ENCODE measurements around the gene CPT1B. TPM values are rescaled to one million over a fixed set of nuclear protein-coding genes. Genes with fewer than 3 reads are reported as not detected.
A peak's percentile ranks its signal among the peaks of the same experiment; 100 is the strongest.

CPT1B gene
- total RNA-seq, 2 experiments from 2014 or later, result 77.4 to 80.9 TPM

DNA sequence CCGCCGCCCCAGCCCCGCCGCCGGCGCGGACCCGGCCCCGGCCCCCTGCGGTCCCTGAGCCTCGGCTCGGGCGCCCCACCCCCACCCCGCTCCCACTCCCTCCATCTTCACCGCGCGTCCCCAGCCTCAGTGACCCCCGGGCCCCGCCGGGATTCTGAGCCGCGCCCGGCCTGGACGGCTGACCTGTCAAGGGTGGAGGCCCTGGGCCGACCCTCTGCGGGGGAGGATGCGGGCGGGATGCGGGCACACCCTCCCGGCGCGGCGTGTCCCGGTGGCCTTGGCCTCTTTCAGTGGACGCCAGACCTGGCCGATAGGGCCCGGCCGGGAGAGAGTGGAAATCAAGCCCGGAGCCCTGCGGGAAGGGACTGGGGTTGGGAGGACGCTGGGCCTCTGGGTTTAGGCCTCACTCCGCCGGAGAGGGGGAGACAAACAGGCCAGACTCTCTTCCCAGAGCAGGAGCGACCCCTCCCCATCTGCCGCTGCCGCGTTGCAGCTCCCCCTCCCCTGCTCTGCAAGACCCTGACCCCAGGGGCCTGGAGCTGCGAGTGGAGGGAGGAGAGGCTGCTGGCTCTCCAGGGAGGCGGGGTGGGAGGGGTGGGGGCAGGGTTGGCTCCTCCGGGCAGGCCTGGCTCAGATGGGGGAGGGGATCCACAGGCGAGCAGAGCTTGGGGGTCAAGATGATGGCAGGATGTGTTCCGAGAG lies 22.9 kb upstream of the CPT1B start:
- Mint-ChIP-seq H3K9me3 (ENCODE audit: insufficient read depth) (no peaks in the 10 kb centered on the region), H3K4me3 (peak overlapping the region; percentile 59), H3K27me3 (ENCODE audit: low read depth) (peaks cover 39% of the 10 kb centered on the region), H3K27ac (no peak overlapping the region), H3K4me1 (ENCODE audit: low read depth) (peaks cover 12% of the 10 kb centered on the region), H3K36me3 (ENCODE audit: low read depth) (peaks cover 1% of the 10 kb centered on the region)
- ATAC-seq, result no peak
- POLR2A ChIA-PET, result interaction anchor here (0.8 to 0.9 kb wide), 3 partner anchors 19 to 76 kb away, joined by 3 to 4 read pairs (median 4); partner anchors contain the start of genes CHKB and SCO2
- DNase-seq, result no peak
- CTCF ChIA-PET, result no interaction called here

DNA sequence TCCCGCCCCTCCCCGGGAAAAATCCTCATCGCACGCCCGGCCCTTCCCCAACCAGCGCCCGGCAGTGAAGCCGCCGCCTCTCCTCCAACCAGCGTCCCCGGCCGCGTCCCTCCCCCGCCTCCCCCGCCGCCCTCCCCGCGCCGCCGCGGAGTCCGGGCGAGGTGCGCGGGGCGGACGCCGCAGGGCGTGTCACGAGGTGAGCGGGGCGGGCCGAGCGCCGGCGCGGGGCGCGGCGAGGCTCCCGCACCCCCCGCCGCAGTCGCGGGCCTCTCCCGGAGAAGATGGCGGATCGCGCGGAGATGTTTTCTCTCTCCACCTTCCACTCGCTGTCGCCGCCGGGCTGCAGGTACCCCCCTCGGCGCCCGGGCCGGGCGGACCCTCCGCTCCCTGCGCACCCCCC lies 22.3 kb upstream of the CPT1B start, which contains the start of gene MAPK8IP2:
TSS of gene MAPK8IP2 (plus strand) at position 256 of the 400 bp plus-strand sequence. CDS start at position 282, 26 bp downstream.
- H3K4me1 Mint-ChIP-seq (ENCODE audit: low read depth), result peaks cover 12% of the 10 kb centered on the region
- POLR2A ChIA-PET, result interaction anchor here (1.3 kb wide), 1 partner anchor 37 kb away, joined by 4 read pairs; the partner anchor contains the start of gene SYCE3
- H3K9me3 Mint-ChIP-seq (ENCODE audit: insufficient read depth), result no peaks in the 10 kb centered on the region
- peak within 1 kb of the TSS; percentile 59 for H3K4me3 Mint-ChIP-seq
- H3K27ac Mint-ChIP-seq, result no peak within 1 kb of the TSS
- ATAC-seq, result peak; percentile 50
- no peak for DNase-seq
- H3K27me3 Mint-ChIP-seq (ENCODE audit: low read depth), result peaks cover 38% of the 10 kb centered on the region
- CTCF ChIA-PET, result interaction anchor here (1.0 kb wide), 1 partner anchor 75 kb away, joined by 3 read pairs; the partner anchor contains the start of gene SCO2
- peaks cover 1% of the 10 kb centered on the region for H3K36me3 Mint-ChIP-seq (ENCODE audit: low read depth)

DNA sequence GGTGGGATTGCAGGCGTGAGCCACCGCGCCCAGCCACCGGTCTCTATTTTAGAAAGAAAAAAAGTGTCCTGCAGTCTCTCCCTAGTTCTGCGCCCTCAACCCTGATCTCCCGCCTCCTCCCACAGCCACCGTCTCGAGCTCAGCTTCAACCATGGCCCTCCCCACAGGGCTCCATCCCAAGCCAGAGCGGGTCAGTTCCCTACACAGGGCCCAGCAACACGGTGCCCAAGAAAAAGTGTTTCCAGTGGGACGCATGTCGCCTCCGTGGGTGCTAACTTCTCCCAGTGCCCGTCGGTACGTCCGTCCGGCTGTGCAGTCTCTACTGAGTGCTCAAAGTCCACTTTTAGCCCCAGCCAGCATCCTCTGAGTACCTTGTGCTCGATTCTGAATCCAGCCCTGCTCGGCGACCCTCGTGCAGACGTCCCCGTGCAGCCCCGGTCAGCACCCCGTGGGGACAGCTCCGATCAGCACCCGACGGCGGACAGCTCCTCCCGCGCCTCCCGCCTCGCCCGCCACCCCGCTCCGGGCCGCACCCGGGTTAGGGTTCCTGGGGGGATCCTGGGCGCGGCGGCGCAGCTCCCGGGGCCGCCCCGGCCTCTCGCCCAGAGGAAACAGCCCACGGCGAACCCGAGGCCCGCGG lies 21.7 kb upstream of the CPT1B start:
- Mint-ChIP-seq H3K27me3 (ENCODE audit: low read depth) (peaks cover 34% of the 10 kb centered on the region), H3K9me3 (ENCODE audit: insufficient read depth) (no peaks in the 10 kb centered on the region), H3K27ac (no peak overlapping the region), H3K4me3 (peak overlapping the region; percentile 53), H3K36me3 (ENCODE audit: low read depth) (peaks cover 1% of the 10 kb centered on the region), H3K4me1 (ENCODE audit: low read depth) (peaks cover 12% of the 10 kb centered on the region)
- peak; percentile 79 for DNase-seq
- CTCF ChIA-PET, result interaction anchor here (0.7 to 1.0 kb wide), 2 partner anchors 36 to 74 kb away, joined by 3 read pairs; partner anchors contain the start of gene SCO2
- POLR2A ChIA-PET, result interaction anchor here (1.3 kb wide), 1 partner anchor 37 kb away, joined by 4 read pairs; the partner anchor contains the start of gene SYCE3
- peak; percentile 88 for ATAC-seq

DNA sequence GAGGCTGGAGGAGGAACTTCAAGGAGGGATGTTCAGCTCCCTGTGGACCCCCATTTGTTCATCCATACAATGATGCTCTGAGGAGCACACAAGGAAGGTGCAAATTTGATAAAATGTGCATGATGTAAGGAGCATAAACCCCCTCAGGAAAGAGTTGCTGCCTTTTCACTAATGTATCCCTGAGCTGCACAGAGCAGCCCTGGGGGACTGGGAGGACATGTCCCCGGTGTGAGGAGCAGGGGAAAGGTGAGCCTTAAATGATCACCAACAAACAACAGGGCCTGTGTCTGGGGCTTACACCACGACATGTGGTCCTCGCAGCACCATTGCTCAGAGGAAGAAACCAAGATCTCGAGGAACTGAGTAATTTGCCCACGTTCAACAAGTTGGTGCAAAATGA lies 18.9 kb upstream of the CPT1B start:
- no peak overlapping the region for H3K27ac Mint-ChIP-seq
- DNase-seq (no peak), ATAC-seq (no peak)
- H3K9me3 Mint-ChIP-seq (ENCODE audit: insufficient read depth), result no peaks in the 10 kb centered on the region
- H3K27me3 Mint-ChIP-seq (ENCODE audit: low read depth), result peaks cover 18% of the 10 kb centered on the region
- peaks cover 1% of the 10 kb centered on the region for H3K36me3 Mint-ChIP-seq (ENCODE audit: low read depth)
- H3K4me3 Mint-ChIP-seq, result no peak overlapping the region
- POLR2A ChIA-PET, result no interaction called here
- peaks cover 10% of the 10 kb centered on the region for H3K4me1 Mint-ChIP-seq (ENCODE audit: low read depth)
- CTCF ChIA-PET, result no interaction called here

DNA sequence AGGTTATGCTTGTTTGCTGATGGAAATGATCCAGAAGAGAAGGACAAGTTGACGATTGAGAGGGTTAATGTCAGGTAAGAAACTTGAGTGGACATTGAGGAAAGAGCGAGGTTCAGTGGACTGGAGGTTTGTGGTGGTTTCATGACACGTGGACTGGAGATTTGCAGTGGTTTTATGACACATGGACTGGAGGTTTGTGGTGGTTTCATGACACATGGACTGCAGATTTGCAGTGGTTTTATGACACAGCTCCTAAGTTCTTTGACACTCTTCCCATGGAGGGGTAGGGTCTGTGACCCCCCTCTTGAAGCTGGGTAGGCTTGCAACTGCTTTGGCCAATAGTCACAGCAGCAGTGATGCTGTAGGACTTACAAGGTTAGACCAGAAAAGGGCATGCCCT lies 17.0 kb upstream of the CPT1B start:
- no peak overlapping the region for H3K27ac Mint-ChIP-seq
- peaks cover 4% of the 10 kb centered on the region for H3K4me1 Mint-ChIP-seq (ENCODE audit: low read depth)
- no peak overlapping the region for H3K4me3 Mint-ChIP-seq
- ATAC-seq (no peak), DNase-seq (no peak)
- H3K36me3 Mint-ChIP-seq (ENCODE audit: low read depth), result no peaks in the 10 kb centered on the region
- peaks cover 11% of the 10 kb centered on the region for H3K27me3 Mint-ChIP-seq (ENCODE audit: low read depth)
- H3K9me3 Mint-ChIP-seq (ENCODE audit: insufficient read depth), result no peaks in the 10 kb centered on the region
- POLR2A ChIA-PET, result no interaction called here
- CTCF ChIA-PET, result no interaction called here

DNA sequence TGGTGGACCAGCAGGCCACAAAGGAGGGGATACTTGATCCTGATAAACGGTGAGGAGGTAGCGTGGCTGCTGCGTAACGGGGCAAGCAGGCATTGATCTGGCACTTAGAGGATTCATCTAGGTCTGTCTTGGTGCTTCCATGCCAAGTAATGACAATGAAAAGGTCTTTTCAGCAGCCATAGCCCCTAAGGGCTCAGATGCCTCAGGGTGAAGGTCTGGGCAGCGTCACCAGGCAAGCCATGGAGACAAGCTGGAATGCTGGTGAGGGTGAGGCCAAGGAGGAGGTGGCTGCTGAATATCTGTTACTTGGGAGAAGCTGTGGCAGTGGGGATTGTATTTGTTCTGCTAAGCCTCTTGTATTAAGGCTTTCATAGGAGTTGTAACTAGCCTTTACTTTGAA lies 9.2 kb upstream of the CPT1B start:
- Mint-ChIP-seq H3K4me1 (ENCODE audit: low read depth) (peaks cover 10% of the 10 kb centered on the region), H3K27me3 (ENCODE audit: low read depth) (peaks cover 2% of the 10 kb centered on the region), H3K4me3 (no peak overlapping the region), H3K9me3 (ENCODE audit: insufficient read depth) (no peaks in the 10 kb centered on the region), H3K27ac (no peak overlapping the region), H3K36me3 (ENCODE audit: low read depth) (peaks cover 8% of the 10 kb centered on the region)
- ATAC-seq (no peak), DNase-seq (no peak)
- CTCF ChIA-PET, result interaction anchor here (0.8 to 1.2 kb wide), 2 partner anchors 34 to 62 kb away, joined by 3 read pairs; partner anchors contain the start of gene SCO2
- POLR2A ChIA-PET, result interaction anchor here (1.3 kb wide), 1 partner anchor 62 kb away, joined by 3 read pairs; the partner anchor contains the start of gene SCO2

DNA sequence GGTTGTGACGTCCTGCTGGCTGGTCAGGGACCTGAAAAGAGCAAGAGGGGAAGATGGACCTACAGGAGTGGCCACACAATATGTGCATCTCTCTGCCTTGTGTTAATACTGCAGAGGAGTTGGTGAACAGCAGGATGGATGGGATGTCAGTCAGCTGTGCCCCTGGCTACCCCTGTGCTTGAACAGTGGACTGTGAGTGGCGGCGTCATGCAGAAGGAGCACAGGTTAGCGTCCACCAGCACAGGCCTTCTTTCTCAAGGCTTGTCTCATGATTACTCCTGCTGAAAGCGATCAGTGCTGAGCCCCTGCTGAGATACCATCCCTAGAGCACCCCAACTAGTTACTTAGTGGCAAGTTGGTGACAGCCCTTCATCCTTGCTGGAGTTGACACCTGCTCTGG lies 8.2 kb upstream of the CPT1B start:
- Mint-ChIP-seq H3K27me3 (ENCODE audit: low read depth) (no peaks in the 10 kb centered on the region), H3K4me3 (no peak overlapping the region), H3K9me3 (ENCODE audit: insufficient read depth) (no peaks in the 10 kb centered on the region), H3K36me3 (ENCODE audit: low read depth) (peaks cover 13% of the 10 kb centered on the region), H3K27ac (no peak overlapping the region), H3K4me1 (ENCODE audit: low read depth) (peaks cover 16% of the 10 kb centered on the region)
- DNase-seq (no peak), ATAC-seq (no peak)
- ChIA-PET POLR2A (no interaction called here), CTCF (interaction anchor here (0.8 kb wide), 1 partner anchor 35 kb away, joined by 3 read pairs; no protein-coding TSS in a partner anchor)

DNA sequence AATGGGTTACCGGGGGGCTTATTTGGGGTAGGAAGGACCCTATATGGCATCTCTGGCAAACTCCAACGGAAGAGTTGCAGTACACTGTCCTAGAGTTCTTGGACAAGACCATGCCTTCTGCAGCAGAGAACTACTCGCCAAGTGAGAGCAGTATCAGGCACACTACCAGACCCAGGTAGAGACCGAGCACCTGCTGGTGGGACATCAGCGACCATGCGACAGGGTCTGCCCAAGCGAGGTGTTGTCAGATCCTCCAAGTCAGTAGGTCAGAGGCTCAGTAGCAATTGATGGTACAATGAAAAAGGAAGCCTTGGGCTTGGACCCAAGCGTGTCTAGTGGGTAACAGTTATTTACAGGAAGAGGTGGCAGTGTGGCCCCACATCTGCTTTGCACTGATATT lies 7.6 kb upstream of the CPT1B start:
- peaks cover 21% of the 10 kb centered on the region for H3K4me1 Mint-ChIP-seq (ENCODE audit: low read depth)
- H3K27ac Mint-ChIP-seq, result no peak overlapping the region
- H3K27me3 Mint-ChIP-seq (ENCODE audit: low read depth), result no peaks in the 10 kb centered on the region
- ChIA-PET POLR2A (interaction anchor here (0.6 kb wide), 1 partner anchor 53 kb away, joined by 3 read pairs; no protein-coding TSS in a partner anchor), CTCF (no interaction called here)
- H3K4me3 Mint-ChIP-seq, result no peak overlapping the region
- no peaks in the 10 kb centered on the region for H3K9me3 Mint-ChIP-seq (ENCODE audit: insufficient read depth)
- peaks cover 15% of the 10 kb centered on the region for H3K36me3 Mint-ChIP-seq (ENCODE audit: low read depth)
- ATAC-seq (no peak), DNase-seq (no peak)

DNA sequence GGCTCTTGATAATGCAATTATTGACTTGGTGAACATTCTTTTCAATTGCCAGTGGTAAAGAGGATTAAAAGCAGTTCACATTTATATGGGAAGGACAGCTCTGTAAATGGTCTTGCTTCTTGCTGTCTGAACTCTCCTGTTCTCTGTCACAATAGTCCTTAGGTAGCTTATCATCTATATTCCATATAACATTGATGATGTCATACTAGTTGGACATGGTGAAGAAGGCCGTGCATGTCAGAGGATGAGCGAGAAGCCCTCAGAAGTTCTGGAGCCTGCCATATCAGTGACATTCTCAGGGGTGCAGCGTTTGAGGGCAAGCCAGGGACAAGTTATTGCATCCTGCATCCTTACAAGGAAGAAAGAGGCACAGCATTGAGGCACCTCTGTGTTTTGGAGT lies 7.0 kb upstream of the CPT1B start:
- no peaks in the 10 kb centered on the region for H3K9me3 Mint-ChIP-seq (ENCODE audit: insufficient read depth)
- H3K27me3 Mint-ChIP-seq (ENCODE audit: low read depth), result no peaks in the 10 kb centered on the region
- H3K36me3 Mint-ChIP-seq (ENCODE audit: low read depth), result peaks cover 19% of the 10 kb centered on the region
- POLR2A ChIA-PET, result no interaction called here
- CTCF ChIA-PET, result no interaction called here
- peaks cover 25% of the 10 kb centered on the region for H3K4me1 Mint-ChIP-seq (ENCODE audit: low read depth)
- H3K4me3 Mint-ChIP-seq, result no peak overlapping the region
- H3K27ac Mint-ChIP-seq, result no peak overlapping the region
- DNase-seq, result no peak
- no peak for ATAC-seq

DNA sequence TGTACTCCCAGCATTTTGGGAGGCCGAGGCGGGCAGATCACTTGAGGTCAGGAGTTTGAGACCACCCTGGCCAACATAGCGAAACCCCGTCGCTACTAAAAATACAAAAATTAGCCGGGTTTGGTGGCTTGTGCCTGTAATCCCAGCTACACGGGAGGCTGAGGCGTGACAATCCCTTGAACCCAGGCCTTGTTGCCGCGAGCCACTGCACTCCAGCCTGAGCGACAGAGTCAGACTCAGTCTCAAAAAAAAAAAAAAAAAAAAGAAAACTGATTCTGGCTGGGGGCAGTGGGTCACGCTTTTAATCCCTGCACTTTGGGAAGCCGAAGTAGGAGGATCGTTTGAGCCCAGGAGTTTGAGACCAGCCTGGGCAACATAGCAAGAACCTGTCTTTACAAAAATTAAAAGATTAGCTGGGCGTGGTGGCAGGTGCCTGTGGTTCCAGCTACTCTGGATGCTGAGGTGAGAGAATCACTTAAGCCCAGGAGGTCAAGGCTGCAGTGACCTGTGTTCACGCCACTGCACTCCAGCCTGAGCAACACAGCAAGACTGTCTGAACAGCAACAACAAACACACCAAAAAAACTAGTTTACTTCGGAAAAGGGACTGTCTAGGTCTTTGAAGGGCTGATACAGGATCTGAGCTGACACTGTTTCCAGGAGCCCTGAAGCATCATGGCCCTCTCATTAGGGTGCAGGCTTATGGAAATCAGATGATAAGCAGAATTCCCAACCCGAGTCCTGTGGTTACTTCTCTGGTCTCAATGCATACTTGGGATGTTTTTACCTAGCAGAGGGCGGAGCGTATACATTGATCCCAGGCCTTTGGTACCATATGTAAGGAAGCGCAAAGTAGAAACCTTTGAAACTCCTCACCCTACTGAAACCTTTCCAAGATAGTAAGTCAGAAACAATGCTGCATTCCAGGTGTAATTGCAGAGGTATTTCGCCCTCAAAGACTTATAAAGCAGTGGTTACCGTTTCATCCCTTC lies 6.2 kb upstream of the CPT1B start:
- peaks cover 27% of the 10 kb centered on the region for H3K36me3 Mint-ChIP-seq (ENCODE audit: low read depth)
- no peaks in the 10 kb centered on the region for H3K27me3 Mint-ChIP-seq (ENCODE audit: low read depth)
- H3K9me3 Mint-ChIP-seq (ENCODE audit: insufficient read depth), result no peaks in the 10 kb centered on the region
- ChIA-PET POLR2A (interaction anchor here (1.2 kb wide), 1 partner anchor 27 kb away, joined by 3 read pairs; no protein-coding TSS in a partner anchor), CTCF (no interaction called here)
- DNase-seq (no peak), ATAC-seq (no peak)
- H3K4me3 Mint-ChIP-seq, result peak overlapping the region; percentile 98
- H3K4me1 Mint-ChIP-seq (ENCODE audit: low read depth), result peaks cover 33% of the 10 kb centered on the region
- H3K27ac Mint-ChIP-seq, result no peak overlapping the region

DNA sequence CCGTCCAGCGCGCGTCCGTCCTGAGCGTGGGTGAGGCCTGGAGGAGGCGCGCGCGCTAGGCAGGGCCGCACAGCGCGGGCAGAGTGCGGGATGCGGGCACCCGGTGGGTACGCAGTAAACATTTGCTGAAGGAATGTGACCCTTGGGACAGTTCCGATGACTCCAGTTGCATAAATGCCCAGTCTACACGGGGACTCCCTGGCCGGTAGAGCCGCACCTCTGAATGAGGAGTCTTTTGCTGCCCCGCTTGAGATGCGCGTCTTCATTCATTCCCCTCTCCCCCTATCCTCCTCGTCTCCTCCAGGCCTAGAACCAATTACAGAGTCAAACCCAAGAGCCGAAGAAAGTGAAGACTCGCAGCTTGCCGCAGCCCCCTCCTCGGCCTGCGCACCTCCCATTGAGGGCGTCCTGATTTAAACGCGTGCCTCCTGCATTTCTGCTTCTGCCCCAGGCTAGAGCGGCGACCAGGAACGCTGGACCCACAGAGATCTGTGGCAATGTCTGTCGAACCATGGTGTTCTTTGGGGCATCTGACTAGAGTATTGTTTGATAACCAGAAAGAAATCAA lies 5.2 kb upstream of the CPT1B start:
- ATAC-seq, result peak; percentile 24
- POLR2A ChIA-PET, result interaction anchor here (0.8 to 2.7 kb wide), 6 partner anchors 26 to 76 kb away, joined by 3 to 31 read pairs (median 4); partner anchors contain the start of genes LMF2, NCAPH2 and SCO2
- Mint-ChIP-seq H3K36me3 (ENCODE audit: low read depth) (peaks cover 33% of the 10 kb centered on the region), H3K27me3 (ENCODE audit: low read depth) (no peaks in the 10 kb centered on the region), H3K4me3 (peak overlapping the region; percentile 98), H3K4me1 (ENCODE audit: low read depth) (peaks cover 42% of the 10 kb centered on the region), H3K9me3 (ENCODE audit: insufficient read depth) (no peaks in the 10 kb centered on the region), H3K27ac (peak overlapping the region; percentile 88)
- CTCF ChIA-PET, result interaction anchor here (1.6 to 3.5 kb wide), 4 partner anchors 11 to 58 kb away, joined by 5 to 19 read pairs (median 10); partner anchors contain the start of genes SCO2 and SYCE3
- DNase-seq, result no peak
